GM11168 (cell line): Measurements from ENCODE around the gene PDE11A.

Experiments
- in situ Hi-C: fragments of 300-500 bp; cut with MboI; formaldehyde crosslinking; loops from one replicate; pipeline ENCODE4 v1.12.0; 2022; ENCODE audit warnings: low sequenced_read_pairs; ENCODE audit not compliant: unreplicated experiment

PDE11A gene

DNA sequence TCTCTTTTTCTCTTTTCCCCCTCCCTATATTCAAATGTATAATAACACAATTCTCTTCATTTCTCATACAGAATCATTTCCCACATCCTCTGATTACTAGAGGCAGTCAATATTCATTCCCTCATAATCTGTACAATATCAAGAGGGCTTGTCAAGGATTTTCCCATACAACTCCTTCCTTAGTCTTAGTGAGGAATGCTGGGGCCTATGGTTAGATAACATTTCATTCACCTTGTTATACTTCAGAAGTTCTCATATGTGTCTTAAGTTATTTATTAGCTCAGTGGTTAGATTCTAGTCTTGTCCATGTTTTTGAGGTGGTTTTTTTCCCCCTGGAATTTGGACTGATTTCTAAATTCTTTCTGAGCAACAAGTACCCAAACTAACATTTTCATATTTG lies 289.5 kb downstream of the PDE11A start:
- in situ Hi-C loops = no loop called here

DNA sequence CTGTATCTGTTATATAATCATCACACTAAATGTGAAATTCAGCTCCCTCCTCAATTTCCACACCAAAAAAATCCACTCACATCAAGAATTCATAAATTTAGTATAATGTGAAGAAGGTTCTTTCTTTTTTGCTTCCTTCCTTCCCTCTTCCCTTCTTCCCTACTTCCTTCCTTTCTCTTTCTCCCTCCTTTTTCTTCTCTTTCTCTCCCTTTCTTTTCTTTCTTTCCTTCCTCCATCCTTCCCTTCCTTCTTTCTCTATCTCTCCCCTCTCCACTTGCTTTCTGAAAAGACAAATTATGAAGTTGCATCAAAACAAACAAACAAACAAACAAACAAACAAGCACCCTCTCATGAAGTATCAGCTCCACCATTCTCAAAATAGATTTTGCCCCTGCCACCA lies 290.0 kb downstream of the PDE11A start:
- in situ Hi-C loops = no loop called here

GRCh38 chr2:177778472-177778871 lies 294.1 kb downstream of the PDE11A start:
- in situ Hi-C loops = no loop called here

GRCh38 chr2:177772529-177772928 lies 300.0 kb downstream of the PDE11A start:
- in situ Hi-C loops = no loop called here

DNA sequence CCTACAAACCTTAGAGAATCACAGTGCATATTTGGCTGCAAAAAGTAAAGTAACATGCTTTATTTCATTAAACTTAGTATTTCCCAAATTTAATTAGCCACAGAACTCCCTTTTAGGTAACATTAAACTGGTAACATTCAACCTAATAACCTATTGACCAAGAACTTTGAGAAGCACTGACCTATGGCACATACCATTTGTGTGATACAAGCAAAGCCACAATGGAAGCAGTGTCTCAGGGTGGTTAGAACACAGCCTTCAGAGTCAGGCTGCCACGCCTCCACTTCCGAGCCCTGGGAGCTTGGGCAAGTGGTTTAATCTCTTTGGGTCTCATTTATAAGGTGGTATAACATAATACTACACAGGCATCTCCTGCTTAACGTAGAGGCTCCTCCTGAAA lies 301.4 kb downstream of the PDE11A start:
- in situ Hi-C loops = no loop called here

DNA sequence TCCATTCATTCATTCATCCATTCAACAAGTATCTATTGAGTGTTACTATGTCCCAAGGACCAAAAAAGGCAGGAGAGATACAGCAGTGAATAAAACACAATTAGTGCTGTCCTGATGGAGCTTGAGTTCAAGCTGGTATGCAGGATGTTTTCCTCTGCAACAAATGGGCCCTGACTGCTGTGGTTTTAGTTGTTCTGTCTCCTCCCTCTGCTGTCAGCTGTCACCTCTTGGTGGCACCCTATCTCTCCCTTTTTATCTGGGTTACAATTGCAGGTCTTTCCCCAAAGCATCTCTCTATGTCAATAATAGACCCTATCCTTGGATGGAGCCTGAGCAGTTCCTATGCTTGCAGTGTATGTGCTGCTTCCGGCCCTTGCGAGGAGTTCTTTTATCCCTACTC lies 304.8 kb downstream of the PDE11A start:
- in situ Hi-C loops = no loop called here

GRCh38 chr2:177765698-177766097 lies 306.9 kb downstream of the PDE11A start:
- in situ Hi-C loops = no loop called here

DNA sequence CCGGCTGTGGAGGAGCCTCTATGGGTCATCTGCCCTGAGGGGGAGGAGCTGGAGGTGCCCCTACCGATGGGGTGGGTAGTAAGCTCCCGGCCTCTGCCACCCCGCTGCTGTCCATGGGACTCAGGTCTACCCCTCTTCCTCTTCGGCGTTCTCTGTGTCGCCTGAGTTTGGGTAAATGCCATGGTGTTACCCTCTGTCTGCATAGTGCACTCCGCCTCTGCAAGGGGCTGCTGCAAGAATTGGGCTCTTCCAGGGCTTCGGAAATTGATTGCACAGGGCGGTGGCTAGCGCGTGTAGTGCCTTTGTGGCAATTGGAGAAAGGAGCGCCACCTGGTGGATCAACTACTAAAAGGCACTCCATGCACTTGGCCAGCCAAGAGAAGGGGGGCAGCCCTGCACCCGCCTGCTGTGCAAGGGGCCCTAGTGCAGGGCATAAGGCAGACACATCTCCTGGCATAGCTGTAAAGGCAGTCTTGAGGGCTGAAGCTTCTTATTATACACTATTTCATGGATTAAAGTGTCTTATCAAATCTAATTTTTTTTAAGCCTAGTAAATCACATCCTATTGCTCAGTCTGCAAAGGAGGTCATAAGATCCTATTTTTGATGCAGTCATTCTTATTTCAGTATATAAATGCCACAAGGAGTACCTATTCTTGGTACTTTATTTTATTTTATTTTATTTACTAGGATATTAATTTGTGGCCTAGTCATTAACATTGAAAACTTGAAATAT lies 308.9 kb downstream of the PDE11A start:
- in situ Hi-C loops = no loop called here

GRCh38 chr2:177759443-177759842 lies 313.1 kb downstream of the PDE11A start:
- in situ Hi-C loops = no loop called here

DNA sequence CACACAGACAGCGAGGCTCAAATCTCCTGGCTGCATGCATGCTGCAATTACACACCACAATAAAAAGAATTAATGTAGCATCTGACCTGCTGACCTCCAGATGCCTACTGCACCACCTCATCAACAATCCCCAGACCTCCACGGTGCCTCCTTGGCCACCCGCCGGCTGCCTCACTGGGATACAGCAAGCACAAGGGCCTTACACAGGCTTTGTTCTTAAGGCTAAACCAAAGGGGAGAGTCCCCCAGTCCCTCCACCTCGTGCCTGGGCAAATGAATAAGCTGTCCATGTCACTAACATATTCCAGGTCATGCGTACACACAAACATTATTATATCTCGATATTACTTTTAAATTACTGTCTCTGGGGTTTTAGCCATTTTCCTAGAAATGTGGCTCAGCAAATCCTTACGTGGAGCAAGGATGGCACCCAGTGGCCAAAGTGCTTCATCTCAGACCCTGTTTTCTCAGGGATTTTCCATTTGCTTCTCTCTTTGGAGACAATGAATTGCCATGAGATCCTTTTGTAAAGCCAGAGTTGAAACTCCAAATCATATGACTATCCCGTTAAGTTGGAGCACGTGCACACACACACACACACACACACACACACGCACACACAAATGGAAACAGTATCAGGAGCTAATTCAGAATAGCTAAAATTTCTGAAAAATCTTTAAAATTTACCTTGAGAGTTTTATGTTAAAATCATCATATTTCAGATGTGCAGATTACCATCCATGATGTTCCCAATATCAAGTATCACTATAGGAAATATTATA lies 313.8 kb downstream of the PDE11A start:
- in situ Hi-C loops = no loop called here

DNA sequence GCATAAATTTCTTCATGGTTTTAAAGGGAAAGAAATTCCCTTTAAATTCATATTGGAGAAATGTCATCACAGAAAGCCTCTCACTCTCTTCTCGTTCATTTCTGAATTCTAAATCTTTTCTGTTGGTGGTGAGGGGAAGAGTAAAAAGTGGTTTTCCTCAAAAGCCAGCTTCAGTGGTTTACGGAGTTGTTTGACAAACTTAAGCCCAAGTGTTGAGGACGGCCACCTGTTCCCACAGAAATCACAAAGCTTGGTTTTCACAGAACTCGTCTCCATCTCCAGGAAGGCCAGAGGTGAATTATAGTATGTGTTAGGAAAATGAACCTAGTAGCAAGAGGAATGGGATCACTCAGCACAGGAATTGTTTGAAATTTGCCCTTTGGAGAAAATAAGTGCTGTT lies 316.2 kb downstream of the PDE11A start:
- in situ Hi-C loops = no loop called here

GRCh38 chr2:177754492-177754873 lies 318.1 kb downstream of the PDE11A start:
- in situ Hi-C loops = no loop called here

DNA sequence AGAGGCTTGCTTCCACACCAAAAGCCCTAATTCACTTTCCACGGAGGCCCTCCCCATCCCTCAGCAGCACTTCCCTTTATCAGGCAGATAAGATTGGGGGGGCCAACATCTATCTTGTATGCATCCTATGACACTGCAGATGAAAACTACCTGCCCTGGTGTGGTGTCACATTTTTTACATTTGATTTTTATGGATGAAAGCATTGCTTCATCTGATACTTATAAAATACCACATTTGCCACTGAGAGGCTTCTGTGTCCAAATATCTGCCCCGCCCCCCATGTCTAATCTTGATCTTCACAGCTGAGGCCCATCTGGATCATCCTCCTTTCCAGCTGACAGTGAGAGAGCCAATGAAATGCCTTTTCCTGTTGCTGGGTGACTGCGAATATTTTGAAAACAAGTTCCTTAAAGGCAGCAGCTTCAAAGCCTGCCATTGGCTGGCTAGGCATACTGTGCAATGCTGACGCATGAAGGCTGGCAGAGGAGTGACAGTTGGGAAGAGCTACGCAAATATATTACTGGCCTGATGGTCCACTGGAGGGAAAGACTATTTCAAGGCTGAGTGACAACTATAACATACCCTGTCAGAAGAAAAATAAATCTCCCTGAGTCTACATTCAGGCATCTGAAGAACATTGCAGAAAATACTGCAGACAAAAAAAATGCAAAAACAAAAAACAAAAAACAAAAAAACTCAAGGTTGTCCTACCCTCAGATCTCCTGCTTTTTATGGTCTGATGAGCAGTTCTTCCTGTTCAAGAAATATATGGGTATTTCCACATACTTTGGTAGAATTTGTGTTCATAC lies 318.7 kb downstream of the PDE11A start:
- in situ Hi-C loops = no loop called here

DNA sequence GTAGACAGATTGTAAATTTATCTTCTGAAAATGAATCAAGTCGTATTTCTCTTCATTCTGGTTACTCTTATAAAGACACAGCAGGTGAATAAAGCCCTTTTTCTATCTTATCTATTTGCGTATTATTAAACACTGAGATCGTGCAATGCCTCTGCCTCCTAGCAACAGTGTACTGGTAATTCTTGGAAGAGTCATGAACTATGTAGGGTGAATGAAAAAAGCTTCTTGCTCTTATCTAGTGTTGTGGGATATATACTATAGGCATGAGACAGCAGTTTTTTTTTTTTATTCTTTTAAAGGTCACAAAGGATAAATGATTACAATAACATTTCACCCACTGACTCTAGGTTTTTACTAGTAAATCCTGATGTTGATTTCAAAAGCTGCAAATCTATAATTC lies 324.2 kb downstream of the PDE11A start:
- in situ Hi-C loops = loop anchor here (25.0 kb wide), 1 partner anchor 586 kb away; no protein-coding TSS in a partner anchor

- in situ Hi-C loops = loop anchor here (25.0 kb wide), 1 partner anchor 585 kb away; no protein-coding TSS in a partner anchor
These were observed 325.2 kb downstream of the PDE11A start for GRCh38 chr2:177747384-177747783.

- in situ Hi-C loops = loop anchor here (25.0 kb wide), 1 partner anchor 584 kb away; no protein-coding TSS in a partner anchor
These were observed 326.2 kb downstream of the PDE11A start for GRCh38 chr2:177746358-177746757.

DNA sequence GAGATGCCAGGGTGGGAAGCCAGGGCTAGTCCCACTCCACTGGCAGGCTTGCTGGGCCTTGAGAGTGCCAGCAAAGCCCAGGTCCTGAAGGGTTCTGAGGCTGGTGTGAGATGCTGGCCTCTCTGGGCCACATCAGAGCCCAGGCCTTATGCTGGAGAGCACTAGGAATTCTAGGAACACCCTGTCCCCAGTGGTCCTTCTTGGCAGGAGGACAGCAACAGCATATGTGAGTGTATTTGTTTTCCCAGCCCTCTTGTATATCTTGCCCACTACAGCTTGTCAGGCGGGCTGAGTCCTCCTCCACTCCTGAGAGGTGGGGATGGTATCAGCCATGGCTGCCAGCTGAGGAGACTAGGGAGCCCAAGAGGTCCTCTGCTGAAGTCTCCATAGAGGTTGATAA lies 327.0 kb downstream of the PDE11A start:
- in situ Hi-C loops = loop anchor here (25.0 kb wide), 1 partner anchor 583 kb away; no protein-coding TSS in a partner anchor

GRCh38 chr2:177742851-177743250 lies 329.7 kb downstream of the PDE11A start:
- in situ Hi-C loops = loop anchor here (25.0 kb wide), 1 partner anchor 581 kb away; no protein-coding TSS in a partner anchor

GRCh38 chr2:177741866-177742265 lies 330.7 kb downstream of the PDE11A start:
- in situ Hi-C loops = loop anchor here (25.0 kb wide), 1 partner anchor 580 kb away; no protein-coding TSS in a partner anchor

DNA sequence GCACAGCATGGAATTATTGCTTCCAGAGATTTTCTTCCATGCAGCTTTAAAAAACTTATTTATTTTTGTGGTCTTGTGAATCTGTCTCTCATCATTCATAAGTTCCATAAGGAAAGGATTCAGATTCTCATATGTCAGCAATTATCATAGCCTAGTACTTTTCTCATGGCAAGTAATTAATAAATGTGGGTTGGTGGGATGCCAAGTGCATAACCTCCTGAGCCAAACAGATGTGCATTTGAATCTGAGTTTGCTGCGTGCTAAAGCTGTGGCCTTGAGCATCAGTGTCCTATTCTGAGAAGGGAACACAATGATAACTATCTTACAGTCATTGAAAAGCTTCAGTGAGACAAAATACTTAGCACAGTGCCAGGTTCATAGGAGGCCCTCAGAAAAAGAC lies 331.9 kb downstream of the PDE11A start:
- in situ Hi-C loops = loop anchor here (25.0 kb wide), 1 partner anchor 578 kb away; no protein-coding TSS in a partner anchor
